DND-41 (cell line): ENCODE measurements around the gene PIK3R2.

Source experiments
- EZH2 ChIP-seq: IDR thresholded peaks from 3 replicates; pipeline ENCODE4 v1.6.1; 2012; ENCODE audit warnings: borderline replicate concordance, low read depth, mild to moderate bottlenecking, moderate library complexity, low read length, inconsistent platforms; ENCODE audit not compliant: severe bottlenecking
- TF ChIP-seq, protein P1 (sequence below): IDR thresholded peaks from 2 replicates; pipeline ENCODE4 v1.5.1; 2012; ENCODE audit warnings: borderline replicate concordance, low read length, moderate library complexity, mild to moderate bottlenecking; ENCODE audit not compliant: poor library complexity, severe bottlenecking; ENCODE audit errors: extremely low read depth

DNA sequence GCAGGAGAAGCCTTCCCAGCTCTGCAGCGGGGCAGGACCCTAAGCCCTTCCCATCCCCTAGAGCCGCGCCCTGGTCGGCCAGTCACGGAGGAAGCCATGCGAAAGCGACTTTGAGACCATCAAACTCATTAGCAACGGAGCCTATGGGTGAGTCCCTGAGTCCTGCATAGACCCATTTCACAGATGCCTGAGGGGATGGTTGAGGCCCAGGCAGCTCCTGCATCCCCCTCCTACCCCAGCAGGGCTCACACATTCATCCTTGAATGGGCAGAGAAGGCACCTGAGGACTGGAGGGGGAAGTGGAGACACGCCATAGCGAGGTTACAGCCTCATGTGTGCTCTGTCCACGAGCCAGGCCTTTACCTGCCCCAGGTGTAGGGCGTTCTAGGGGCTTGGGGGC, 24.2 kb upstream of the PIK3R2 start:
- TF ChIP-seq, protein P1, sequence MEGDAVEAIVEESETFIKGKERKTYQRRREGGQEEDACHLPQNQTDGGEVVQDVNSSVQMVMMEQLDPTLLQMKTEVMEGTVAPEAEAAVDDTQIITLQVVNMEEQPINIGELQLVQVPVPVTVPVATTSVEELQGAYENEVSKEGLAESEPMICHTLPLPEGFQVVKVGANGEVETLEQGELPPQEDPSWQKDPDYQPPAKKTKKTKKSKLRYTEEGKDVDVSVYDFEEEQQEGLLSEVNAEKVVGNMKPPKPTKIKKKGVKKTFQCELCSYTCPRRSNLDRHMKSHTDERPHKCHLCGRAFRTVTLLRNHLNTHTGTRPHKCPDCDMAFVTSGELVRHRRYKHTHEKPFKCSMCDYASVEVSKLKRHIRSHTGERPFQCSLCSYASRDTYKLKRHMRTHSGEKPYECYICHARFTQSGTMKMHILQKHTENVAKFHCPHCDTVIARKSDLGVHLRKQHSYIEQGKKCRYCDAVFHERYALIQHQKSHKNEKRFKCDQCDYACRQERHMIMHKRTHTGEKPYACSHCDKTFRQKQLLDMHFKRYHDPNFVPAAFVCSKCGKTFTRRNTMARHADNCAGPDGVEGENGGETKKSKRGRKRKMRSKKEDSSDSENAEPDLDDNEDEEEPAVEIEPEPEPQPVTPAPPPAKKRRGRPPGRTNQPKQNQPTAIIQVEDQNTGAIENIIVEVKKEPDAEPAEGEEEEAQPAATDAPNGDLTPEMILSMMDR = no peak
- TF ChIP-seq EZH2 = no peak
